Limb (tissue), 2 donors: ENCODE measurements around the gene PCSK4.
"Not testable (repeated sequence)": the region's sequence is repeated elsewhere in the genome, so short reads cannot be mapped to it uniquely, and the experiment has no call there.

Experiments used
- DNase-seq, 2 donors: peaks; one replicate each; pipeline ENCODE4 v3.0.0-alpha.2; 2016; ENCODE audit errors: extremely low spot score in 2 of 2

PCSK4 gene

DNA sequence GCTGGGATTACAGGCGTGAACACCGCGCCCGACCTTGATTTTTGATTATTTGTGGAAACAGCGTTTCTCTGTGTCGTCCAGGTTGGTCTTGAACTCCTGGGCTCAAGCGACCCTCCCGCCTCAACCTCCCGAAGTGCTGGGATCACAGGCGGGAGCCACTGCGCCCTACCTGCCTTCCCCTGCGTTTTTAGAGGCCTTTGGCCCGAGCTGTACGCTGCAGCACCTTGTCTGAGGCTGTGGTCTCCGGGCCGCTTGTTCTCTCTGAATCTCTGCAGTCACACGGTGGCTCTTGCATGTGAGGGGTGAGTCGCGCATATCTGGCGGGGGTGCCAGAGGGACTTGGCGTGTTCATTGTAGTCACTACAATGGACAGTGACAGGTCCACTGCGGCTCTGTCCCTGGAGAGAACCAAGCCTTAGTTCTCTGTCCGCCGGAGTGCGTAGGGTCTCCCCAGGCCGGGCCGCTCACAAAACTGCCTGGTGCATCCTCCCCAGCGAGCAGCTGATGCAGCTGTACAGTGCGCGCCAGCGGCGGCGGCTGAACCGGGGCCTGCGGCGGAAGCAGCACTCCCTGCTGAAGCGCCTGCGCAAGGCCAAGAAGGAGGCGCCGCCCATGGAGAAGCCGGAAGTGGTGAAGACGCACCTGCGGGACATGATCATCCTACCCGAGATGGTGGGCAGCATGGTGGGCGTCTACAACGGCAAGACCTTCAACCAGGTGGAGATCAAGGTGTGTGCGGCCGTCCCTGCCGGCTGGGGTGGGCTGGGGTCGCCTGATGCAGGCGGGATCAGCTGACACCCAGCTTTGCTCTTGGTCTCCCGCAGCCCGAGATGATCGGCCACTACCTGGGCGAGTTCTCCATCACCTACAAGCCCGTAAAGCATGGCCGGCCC, 50.4 kb downstream of the PCSK4 start:
- not testable (repeated sequence) for DNase-seq

DNA sequence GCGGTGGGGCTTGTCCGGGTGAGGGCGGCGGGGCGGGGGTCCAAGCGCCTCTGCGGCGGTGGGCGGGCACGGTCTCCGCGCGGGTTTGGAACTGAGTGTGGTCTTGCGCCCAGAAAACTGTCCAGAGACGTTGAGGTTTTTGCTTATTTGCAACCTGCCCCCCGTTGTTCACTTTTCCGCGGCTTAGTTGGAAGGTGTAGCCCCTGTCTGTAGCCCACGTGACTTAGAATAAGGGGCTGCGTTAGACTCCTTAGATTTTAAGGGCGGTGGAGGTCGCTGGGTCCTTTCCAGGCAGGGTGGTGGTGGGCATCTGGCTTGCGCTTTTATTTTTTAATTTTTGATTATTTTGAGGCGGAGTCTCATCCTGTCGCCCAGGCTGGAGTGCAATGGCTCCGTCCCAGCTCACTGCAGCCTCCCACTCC, 51.2 kb downstream of the PCSK4 start:
- DNase-seq = no peak

- DNase-seq = peak; percentile 96 to 98
Measured at GRCh38 chr19:1438035-1438932, 51.9 kb downstream of the PCSK4 start, which contains the start of gene RPS15. TSS of gene RPS15 (plus strand) at chr19:1438396. CDS start at chr19:1438426, 30 bp downstream.

- no peak for DNase-seq
Measured at GRCh38 chr19:1437609-1438008, 52.5 kb downstream of the PCSK4 start.

GRCh38 chr19:1435378-1435989, 54.7 kb downstream of the PCSK4 start:
- DNase-seq = no peak

DNA sequence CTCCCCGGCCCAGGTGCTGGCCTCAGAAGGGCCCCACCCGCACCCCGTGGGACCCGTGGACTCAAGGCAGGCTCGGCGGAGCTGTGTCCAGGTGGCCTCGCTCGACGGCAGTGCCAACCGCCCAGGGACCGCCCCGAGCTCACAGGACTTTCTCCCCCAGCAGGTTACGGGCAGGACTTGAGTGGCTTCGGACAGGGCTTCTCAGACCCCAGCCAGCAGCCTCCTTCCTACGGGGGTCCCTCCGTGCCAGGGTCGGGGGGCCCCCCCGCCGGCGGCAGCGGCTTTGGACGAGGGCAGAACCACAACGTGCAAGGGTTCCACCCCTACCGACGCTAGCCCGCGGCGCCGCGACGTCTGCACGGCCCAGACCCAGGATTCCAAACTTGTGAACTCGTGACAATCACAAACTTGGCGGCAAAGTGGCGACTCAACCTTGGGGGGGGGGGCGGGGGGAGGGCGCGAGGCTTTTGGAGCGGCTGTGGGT, 55.5 kb downstream of the PCSK4 start:
- DNase-seq = no peak

DNA sequence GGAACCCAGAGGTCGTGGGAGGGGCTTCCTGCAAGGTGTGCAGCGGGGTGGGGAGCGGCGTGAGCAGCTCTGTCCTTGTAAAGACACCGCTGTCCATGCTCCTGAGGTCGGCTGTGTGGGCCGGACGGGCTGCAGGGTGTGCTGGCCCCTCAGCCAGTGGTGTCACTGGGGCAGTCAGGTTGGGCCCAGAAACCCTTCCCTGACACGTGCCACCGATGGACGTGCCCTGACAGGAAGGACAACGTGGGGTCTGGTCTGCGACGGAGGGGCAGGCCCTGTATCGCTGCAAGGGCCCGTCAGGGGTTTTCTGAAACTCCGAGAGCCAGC, 56.1 kb downstream of the PCSK4 start:
- no peak for DNase-seq

DNA sequence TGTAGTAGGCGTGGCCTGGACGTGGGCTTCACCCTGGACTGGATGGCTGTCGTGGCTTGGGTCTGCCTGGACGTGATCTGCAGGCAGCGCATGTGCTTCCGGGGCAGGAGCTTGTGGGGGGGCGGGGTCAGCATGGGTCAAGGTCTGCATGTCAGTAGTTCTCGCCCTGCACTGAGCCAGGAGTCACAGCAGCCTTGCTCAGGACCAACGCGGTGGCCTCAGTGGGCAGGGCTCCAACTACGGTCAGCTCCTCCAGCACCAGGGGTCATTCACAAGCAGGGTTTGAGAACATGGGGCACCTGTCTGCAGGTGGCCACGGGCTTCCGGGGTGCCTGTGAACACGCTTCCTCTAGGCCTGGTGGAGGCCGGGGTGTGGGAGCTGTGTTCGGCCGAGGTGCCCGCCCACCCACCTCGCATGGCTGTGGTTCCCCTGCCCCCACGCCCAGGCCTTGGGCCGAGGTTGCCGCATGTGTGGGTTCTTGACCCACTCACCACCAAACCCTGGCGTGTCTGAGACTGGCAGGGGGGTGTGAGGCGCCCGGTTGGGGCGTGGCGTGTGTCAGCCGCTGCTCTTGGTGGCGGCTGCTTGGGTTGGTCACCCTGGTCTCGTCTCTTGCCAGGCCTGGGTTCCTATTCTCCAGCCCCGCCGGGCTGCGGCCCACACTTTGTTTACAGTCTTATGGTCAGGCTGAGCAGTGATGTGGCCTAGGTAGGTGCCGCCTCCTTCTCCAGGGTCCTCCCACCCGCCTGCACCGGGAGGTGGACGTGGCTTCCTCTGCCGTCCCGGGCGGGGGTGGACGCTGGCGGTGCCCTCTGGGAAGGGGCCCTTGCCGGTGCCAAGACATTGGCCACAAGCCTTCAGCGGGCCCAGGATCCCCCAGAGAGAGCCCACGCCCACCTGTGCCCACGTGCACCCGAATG, 56.8 kb downstream of the PCSK4 start:
- DNase-seq = no peak

- no peak for DNase-seq
Measured at GRCh38 chr19:1432507-1432887, 57.7 kb downstream of the PCSK4 start.

DNA sequence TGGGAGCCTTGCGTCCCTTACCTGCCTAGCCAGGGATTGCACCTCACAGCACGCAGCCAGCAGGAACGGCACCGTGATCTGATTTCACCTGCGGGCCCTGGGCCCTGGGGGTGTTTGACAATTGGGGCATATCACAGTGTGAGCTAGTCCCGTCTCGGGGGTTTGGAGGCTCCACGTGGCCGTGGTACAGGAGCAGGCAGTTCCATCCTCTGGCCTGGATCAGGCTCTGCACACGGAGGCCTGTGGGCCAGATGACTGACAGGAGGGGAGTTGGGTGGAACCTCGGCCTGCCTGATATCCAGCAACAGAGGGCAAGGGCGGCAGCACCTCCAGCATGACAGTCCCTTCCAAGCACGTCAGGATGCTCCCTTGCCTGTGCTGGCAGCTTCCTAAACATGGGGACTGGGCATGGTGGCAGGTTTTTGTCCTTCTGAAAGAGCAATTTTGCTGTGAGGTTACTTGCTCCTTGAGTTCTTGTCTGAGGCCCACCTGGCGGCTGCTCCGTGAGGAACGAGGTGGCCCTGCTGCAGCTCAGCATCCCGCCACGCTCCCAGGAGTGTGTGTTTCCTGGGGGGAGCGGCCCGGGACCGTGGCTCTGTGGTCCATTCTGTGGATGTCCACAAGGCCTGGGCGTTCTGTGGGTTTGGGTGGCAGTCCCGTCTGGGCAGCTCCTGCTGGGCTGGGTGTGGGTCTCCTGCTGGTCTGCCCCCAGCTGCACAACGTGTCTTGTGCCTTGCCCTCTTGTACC, 58.2 kb downstream of the PCSK4 start:
- no peak for DNase-seq
